Activated CD8-positive, alpha-beta memory T cell treated with anti-CD3 and anti-CD28 coated beads, Interleukin-2, amount 50 U/mL, for 24 hours (primary cell): Measurements from ENCODE around the gene SMIM36.
"Not testable (repeated sequence)": the region's sequence is repeated elsewhere in the genome, so short reads cannot be mapped to it uniquely, and the experiment has no call there.

ENCODE experiments used
- DNase-seq: peaks from one replicate; pipeline ENCODE4 v3.0.0-alpha.2; 2020; ENCODE audit errors: extremely low read depth

Gene SMIM36

GRCh38 chr17:55501626-55502025, 9.6 kb downstream of the SMIM36 start:
- not testable (repeated sequence) for DNase-seq

GRCh38 chr17:55500103-55500502, 11.1 kb downstream of the SMIM36 start:
- DNase-seq: no peak

- DNase-seq: no peak
Observed at GRCh38 chr17:55496094-55496881, 15.0 kb downstream of the SMIM36 start.

- DNase-seq: no peak
Observed at GRCh38 chr17:55495239-55495638, 16.0 kb downstream of the SMIM36 start.

- DNase-seq: no peak
Observed at GRCh38 chr17:55492781-55493341, 18.4 kb downstream of the SMIM36 start.

GRCh38 chr17:55490376-55490775, 20.9 kb downstream of the SMIM36 start:
- DNase-seq: no peak

GRCh38 chr17:55487695-55488432, 23.4 kb downstream of the SMIM36 start:
- DNase-seq: no peak

GRCh38 chr17:55484575-55484974, 26.7 kb downstream of the SMIM36 start:
- DNase-seq: no peak

GRCh38 chr17:55482591-55483389, 28.5 kb downstream of the SMIM36 start:
- DNase-seq: no peak

- DNase-seq: no peak
Observed at GRCh38 chr17:55480631-55481315, 30.5 kb downstream of the SMIM36 start.

- DNase-seq: no peak
Observed at GRCh38 chr17:55479903-55480302, 31.3 kb downstream of the SMIM36 start.

- DNase-seq: no peak
Observed at GRCh38 chr17:55478971-55479370, 32.3 kb downstream of the SMIM36 start.

GRCh38 chr17:55466671-55467070, 44.6 kb downstream of the SMIM36 start:
- DNase-seq: no peak

GRCh38 chr17:55465771-55466170, 45.5 kb downstream of the SMIM36 start:
- DNase-seq: not testable (repeated sequence)

- DNase-seq: no peak
Observed at GRCh38 chr17:55463600-55463999, 47.7 kb downstream of the SMIM36 start.

- DNase-seq: no peak
Observed at GRCh38 chr17:55462711-55463110, 48.5 kb downstream of the SMIM36 start.

- no peak for DNase-seq
Observed at GRCh38 chr17:55462234-55462633, 49.0 kb downstream of the SMIM36 start.

GRCh38 chr17:55458978-55459377, 52.3 kb downstream of the SMIM36 start:
- DNase-seq: peak; percentile 24

- DNase-seq: no peak
Observed at GRCh38 chr17:55458287-55458900, 52.9 kb downstream of the SMIM36 start.

GRCh38 chr17:55456307-55457240, 54.7 kb downstream of the SMIM36 start:
- no peak for DNase-seq
